GM12801 (cell line): ENCODE measurements around the gene TPCN1.

ENCODE experiments used
- CTCF ChIP-seq: IDR thresholded peaks from one replicate; pipeline ENCODE4 v1.5.1; 2011; ENCODE audit warnings: control low read depth; ENCODE audit not compliant: insufficient read length; ENCODE audit errors: extremely low read depth

The TPCN1 gene

GRCh38 chr12:113221997-113222729, 899 bp downstream of the TPCN1 start:
- no peak for TF ChIP-seq CTCF

GRCh38 chr12:113222730-113223531, 1.7 kb downstream of the TPCN1 start:
- no peak for TF ChIP-seq CTCF

DNA sequence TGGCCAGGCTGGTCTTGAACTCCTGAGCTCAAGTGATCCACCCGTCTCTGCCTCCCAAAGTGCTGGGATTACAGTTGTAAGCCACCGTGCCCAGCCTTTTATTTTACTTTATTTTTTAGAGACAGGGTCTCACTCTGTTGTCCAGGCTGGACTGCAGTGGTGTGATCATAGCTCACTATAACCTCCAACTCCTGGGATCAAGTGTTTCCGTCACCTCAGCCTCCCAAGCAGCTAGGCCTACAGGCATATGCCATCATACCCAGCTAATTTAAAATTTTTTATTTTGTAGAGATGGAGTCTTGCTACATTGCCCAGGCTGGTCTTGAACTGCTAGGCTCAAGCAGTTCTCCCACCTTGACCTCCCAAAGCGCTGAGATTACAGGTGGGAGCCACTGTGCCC, 3.7 kb downstream of the TPCN1 start:
- no peak for TF ChIP-seq CTCF

- TF ChIP-seq CTCF: no peak
Measured at GRCh38 chr12:113226696-113227568, 5.7 kb downstream of the TPCN1 start.

DNA sequence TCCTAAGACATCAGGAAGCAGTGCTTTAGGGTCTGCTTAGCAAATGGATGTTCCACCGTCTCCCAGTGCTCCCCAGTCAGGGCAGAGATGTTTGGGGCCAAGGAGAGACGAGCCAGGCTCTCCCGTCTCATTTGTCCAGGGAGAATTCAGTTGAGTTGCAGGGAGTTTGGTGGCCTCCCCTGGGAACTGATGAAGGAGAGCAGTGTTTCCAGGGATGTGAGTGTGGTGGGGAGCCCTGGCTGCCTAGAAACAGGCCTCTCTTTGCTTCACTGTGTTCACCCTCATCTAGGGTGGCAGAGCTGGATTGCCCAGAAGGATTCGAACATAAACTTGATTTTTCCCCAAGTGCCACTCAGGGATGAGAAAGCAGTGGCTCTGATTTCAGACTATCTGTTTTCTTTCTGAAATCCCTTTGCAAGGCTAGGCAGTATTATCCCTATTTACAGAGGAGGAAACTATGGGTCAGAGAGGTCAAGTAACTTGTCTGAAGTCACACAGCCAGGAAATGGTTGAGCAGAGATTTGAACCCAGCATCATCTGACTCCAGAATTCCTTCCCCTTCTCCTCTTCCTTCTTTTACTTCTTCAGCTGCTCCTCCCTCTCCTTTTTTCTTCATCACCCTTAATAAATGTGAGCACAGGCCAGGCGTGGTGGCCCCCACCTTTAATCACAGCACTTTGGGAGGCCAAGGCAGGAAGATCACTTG, 6.6 kb downstream of the TPCN1 start:
- TF ChIP-seq CTCF: no peak

DNA sequence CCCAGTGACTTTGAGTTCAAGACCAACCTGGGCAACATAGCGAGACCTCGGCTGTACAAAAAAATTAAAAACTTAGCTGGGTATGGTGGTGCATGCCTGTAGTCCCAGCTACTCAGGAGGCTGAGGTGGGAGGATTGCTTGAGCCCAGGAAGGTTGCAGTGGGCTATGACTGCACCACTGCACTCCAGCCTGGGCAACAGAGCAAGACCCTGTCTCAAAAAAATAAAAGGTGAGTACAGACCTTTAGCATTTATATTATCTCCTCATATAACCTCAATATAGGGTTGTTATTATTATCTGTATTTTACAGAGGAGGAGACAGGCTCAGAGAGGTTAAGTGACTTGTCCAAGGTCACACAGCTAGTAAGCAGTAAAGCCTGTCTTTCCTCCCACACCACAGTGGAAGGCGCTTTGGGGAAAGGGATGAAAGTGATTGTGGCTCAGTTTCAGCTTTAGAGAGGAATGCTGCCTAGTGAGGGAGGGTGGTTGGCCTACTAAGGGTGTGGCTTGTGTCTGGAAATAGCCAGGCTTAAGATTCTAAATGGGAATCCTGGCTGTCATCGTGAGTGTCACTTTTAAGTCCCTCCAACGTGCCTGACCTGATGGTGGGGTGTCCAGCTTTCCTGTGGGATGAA, 7.2 kb downstream of the TPCN1 start:
- TF ChIP-seq CTCF: no peak
